Adrenal gland (tissue), 5 donors: ENCODE results near the gene P2RX6.

ENCODE experiments used
- CTCF ChIP-seq, 6 experiments: fragments of 450-650 bp in 4 of 6; fragments of 200-600 bp in 2 of 6; sonication (generic) in 1 of 6; IDR thresholded peaks; 1 replicate in 5 of 6; 2 replicates in 1 of 6; pipeline versions ENCODE4 v1.5.1 to v1.8.0; 2016 to 2021; ENCODE audit warnings: antibody characterized with exemption in 6 of 6, mild to moderate bottlenecking in 2 of 6, moderate library complexity in 1 of 6
- POLR2A ChIP-seq, 2 donors: fragments of 450-650 bp; IDR thresholded peaks; one replicate each; pipeline ENCODE4 v1.6.1; 2017; ENCODE audit warnings: antibody characterized with exemption in 2 of 2, mild to moderate bottlenecking in 2 of 2, moderate library complexity in 1 of 2
- donor health status: DM: no; HTN: no; CAD: no.

DNA sequence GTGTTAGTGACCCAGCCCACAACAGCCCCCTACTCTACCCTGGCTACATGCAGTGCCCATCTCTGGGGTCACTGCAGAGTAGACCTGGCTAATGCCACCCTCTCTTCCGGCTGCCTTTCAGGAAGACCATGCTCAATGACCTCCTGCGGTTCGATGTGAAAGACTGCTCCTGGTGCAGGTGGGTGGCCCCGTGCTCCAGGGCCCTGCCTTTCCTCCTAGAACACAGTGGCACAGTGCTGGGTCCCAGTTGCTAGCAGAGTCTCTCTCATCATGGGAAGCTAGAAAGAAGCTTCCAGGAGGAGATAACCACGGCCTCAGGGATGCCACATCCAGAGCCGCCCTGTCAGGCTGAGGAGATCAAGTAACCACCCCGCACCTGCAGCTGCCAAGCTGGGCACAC is 29.2 kb upstream of the P2RX6 start:
- no peak for TF ChIP-seq CTCF (IDR thresholded peaks at IDR 0.05)
- no peak for TF ChIP-seq POLR2A (IDR thresholded peaks at IDR 0.05)
